ENCODE results near the gene MYO1D.

DNA sequence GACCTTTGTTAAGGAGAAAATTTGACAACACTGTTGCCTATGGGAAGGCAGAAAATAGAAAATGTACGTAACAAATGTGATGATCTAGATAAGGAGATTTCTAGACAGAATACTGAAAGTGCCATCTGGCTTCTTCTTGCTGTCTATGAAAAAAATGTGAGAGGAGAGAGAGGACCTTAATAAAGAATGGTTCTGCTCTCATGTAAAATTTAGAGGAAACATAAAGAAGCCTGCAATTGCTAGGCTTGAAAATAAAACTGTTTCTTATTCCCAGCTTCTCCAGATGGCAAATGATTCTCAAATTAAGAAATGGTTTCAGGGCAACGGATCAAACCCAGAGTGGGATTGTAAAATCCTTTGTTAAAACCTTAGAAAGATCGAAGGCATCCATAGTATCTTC is 261.6 kb downstream of the MYO1D start:
- TF ChIP-seq, protein P1, sequence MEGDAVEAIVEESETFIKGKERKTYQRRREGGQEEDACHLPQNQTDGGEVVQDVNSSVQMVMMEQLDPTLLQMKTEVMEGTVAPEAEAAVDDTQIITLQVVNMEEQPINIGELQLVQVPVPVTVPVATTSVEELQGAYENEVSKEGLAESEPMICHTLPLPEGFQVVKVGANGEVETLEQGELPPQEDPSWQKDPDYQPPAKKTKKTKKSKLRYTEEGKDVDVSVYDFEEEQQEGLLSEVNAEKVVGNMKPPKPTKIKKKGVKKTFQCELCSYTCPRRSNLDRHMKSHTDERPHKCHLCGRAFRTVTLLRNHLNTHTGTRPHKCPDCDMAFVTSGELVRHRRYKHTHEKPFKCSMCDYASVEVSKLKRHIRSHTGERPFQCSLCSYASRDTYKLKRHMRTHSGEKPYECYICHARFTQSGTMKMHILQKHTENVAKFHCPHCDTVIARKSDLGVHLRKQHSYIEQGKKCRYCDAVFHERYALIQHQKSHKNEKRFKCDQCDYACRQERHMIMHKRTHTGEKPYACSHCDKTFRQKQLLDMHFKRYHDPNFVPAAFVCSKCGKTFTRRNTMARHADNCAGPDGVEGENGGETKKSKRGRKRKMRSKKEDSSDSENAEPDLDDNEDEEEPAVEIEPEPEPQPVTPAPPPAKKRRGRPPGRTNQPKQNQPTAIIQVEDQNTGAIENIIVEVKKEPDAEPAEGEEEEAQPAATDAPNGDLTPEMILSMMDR (IDR thresholded peaks at IDR 0.05) = no peak
- TF ChIP-seq POLR2A (IDR thresholded peaks at IDR 0.05) = no peak
